G401.6 (cell line): Measurements from ENCODE around the gene FAM186B.

Experiments used
- FAIRE-seq: peaks from 2 replicates; lab custom pipeline; 2012; peaks lifted over from hg19 to GRCh38; lab: Jason Lieb, UNC

FAM186B gene

DNA sequence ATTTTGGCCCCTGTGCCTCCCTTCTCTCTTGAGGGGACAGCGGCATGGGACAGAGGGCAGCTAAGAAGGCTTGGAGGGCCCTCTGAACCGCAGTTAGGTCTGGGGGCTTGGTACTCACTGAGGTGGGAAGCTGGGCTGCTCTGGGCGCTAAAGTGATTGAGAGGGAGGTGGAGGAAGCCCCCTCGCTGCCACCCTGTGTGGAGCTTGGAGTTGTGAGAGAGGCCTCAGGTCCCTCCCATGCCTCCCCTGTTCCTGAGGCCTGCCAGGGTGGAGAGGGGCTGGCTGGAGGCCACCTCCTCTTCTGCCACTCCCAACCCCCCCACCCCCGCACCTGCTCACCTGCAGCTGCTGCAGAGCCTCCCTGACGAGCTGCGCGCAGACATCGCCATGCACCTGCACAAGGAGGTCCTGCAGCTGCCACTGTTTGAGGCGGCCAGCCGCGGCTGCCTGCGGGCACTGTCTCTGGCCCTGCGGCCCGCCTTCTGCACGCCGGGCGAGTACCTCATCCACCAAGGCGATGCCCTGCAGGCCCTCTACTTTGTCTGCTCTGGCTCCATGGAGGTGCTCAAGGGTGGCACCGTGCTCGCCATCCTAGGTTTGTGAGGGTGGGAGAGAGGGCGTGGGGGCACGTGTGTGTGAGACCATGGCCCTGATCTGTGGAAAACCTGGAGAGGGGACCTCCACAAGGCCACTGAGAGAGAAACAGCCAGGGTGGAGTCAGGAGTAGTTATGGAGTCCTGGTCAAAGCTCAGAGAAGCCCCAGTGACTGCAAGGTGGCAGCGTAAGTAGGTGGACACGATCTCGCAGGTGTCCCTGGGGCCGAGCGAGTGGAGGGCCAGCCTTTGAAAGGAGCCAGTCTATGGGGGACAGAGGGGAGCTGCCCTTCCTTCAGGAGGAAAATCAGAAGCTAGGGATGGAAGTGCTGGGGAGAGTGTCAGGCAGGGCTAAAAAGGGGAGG is 55.4 kb downstream of the FAM186B start:
- no peak for FAIRE-seq

DNA sequence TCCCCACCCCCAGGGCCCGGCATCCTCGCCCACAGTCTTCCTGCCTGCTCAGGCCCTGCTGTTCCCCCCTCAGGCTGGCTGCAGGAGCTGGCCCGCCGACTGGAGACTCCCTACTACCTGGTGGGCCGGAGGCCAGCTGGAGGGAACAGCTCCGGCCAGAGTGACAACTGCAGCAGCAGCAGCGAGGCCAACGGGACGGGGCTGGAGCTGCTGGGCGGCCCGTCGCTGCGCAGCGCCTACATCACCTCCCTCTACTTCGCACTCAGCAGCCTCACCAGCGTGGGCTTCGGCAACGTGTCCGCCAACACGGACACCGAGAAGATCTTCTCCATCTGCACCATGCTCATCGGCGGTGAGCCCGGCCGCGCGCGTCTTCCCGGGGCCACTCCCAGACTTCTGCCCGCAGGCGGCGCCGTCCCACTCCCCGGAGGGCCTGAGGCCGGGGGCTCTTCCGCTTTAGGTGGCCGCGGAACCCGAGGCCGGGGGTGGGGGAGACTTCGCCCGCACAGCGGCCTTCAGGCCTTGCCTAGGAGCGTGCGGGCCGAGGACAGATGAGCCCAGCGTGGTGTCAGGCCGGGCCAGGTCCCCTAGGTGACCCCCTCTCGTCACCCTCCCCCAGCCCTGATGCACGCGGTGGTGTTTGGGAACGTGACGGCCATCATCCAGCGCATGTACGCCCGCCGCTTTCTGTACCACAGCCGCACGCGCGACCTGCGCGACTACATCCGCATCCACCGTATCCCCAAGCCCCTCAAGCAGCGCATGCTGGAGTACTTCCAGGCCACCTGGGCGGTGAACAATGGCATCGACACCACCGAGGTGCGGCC is 56.4 kb downstream of the FAM186B start:
- FAIRE-seq = no peak

- no peak for FAIRE-seq
These were observed 57.0 kb downstream of the FAM186B start for GRCh38 chr12:49548481-49548821.

- FAIRE-seq = no peak
These were observed 58.2 kb downstream of the FAM186B start for GRCh38 chr12:49547090-49547690.

GRCh38 chr12:49546481-49546880 is 59.0 kb downstream of the FAM186B start:
- no peak for FAIRE-seq

DNA sequence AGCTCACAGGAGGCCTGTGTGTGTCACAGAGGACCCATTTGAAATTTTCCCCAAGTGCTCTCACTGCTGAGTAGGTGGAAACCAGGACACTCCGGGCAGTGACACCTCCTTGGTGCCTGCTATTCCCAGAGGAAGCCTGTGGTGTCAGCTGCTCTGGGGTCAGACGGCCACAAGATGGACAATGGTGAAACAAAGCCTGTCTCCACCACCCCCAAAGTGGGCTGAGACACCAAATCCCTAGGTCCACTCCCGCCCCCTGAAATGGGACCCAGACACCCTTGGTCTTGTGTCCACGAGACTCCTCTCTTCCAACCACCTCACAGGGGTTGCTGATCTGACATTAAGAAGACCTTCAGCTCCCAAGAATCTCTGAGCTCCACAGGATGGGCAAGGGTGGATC is 59.6 kb downstream of the FAM186B start:
- FAIRE-seq = no peak

- FAIRE-seq = no peak
These were observed 61.3 kb downstream of the FAM186B start for GRCh38 chr12:49543914-49544815.

DNA sequence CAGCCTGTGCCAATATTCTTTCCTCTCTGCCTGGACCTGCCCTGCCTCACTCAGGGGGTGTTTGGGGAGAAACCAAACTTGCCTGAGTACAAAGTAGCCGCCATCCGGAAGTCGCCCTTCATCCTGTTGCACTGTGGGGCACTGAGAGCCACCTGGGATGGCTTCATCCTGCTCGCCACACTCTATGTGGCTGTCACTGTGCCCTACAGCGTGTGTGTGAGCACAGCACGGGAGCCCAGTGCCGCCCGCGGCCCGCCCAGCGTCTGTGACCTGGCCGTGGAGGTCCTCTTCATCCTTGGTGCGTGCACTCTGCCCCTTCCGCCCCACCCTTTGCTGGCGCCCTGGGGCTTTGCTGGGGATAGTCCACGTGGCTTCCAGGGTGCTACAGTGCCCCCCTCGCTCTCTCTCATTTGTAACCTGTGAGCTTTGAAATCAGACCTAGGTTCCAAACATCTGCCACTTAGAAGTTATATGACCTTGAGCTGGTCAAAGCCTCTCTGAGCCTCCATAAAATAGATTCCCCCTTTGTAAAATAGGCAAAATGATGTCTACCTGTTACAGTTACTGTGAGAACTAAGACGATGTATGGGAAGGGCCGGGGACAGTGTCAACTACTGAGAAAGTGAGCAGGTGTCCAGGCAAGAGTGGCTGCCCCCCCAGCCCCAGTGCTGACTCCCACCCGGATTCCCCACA is 62.1 kb downstream of the FAM186B start:
- FAIRE-seq = no peak

DNA sequence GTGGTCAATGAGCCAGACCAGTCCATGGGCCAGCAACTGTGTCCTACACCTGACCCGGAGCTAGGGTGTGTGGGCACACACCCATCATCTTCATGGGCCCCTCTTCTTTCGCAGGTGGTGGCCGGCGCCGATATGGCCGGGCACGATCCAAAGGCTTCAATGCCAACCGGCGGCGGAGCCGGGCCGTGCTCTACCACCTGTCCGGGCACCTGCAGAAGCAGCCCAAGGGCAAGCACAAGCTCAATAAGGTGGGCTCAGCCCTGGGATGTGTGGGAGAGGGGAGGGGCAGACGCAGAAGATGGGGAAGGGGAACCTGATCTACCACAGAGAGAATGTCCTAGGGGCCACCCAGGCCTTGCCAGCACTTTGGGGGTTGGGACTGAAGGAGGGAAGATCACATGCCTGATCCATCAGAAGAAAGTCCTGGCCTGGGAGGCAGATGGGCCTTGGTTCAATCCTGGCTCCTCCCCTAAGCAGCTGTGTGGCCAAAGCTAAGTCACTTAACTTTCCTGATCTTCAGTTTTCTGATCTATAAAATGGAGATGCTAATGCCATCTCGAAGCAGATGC is 62.8 kb downstream of the FAM186B start:
- no peak for FAIRE-seq

DNA sequence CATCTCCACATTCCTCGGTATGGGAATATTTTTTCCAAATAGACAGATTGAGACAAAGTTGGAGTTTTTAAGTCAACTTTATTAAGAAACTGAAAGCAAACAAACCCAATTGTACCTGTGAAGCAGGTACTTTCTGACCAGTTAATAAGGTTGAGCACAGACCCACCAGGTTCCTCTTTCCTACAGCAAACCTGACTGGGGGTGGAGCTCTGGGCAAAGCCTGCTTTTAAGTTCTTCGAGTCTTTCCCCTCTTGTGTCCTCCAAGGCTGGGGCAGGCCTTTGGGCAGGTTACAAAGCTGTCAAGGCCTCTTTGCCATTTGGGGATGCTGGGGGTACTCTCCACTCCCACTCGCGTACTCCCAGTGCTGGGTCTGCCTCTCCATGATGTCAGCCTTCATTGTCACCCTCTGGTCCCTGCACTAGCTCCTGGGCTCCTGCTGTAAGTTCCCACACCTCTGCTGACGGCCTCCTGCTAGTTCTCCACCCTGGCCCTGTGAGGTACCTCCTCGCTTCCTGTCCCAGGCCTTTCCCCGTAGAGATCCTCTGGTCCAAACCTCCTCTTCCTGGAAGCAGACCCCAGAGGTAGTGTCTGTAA is 63.4 kb downstream of the FAM186B start:
- no peak for FAIRE-seq

GRCh38 chr12:49541140-49541861 is 64.1 kb downstream of the FAM186B start:
- FAIRE-seq = no peak

DNA sequence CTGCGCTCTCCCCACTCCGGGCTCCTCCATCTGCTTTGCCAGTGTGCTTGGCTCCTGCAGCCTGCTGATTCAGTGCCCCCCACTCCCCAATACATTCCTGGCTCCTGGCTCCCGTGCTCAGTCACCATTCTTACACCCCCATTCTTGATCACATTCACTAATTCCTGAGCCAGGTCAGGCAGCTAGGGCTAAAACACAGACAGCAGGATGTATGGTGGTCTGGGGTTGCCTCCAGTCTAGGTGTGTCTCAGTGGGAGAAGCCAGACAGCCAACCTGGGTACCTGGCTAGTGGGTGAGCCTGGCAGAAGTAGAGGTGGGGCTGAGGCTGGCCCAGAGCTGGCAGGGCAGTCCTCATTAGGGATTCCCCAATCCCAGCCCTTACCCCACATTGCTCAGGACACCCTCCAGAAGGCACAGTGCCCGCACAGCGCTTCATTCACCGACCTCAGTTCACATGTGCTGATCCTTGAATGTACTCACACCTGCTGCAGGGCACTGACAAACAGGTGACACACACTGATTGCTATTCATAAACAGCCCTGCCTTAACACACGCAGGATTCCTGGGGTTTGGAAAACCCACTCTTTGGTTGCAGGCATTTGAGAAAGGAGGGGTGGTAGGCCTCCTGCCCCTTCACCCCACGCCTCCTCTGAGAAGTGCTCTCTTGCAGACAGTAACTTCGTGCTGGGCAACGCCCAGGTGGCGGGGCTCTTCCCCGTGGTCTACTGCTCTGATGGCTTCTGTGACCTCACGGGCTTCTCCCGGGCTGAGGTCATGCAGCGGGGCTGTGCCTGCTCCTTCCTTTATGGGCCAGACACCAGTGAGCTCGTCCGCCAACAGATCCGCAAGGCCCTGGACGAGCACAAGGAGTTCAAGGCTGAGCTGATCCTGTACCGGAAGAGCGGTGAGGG is 65.0 kb downstream of the FAM186B start:
- no peak for FAIRE-seq

DNA sequence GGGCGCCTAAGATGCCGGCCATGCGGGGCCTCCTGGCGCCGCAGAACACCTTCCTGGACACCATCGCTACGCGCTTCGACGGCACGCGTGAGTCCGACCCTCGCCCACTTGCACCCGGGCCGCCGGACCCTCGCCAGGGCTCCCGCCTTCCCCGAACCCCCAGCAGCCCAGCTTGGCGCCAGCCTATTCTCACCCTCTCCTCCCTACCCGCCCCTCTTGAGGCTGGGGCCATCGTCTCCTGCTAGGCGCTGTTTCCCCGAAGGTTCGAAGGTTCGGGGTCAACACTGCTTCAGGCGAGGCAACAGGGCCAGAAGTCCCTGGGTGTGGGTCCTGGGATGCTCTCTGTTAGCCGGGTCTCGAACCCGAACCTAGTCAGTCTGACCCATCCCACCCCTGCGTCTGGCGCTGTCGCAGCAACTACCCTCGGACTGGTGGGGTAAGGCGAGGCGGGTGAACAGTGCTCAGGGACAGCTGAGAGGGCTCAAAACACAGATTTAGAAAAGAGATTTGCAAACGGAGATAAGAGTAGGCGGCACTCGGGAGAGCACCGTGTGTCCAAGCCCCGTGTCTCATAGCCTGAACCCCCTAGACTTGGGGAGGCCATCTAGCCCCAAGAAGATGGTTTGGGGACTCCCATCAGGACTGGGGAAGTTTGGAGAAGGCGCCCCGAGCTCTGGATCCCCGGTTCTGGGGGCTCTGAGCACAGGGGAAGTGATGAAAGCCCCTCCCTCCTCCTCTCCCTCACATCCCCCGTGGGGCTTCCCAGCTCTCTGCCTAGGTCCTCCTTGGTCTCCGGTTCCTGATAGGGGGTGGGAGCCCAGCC is 65.8 kb downstream of the FAM186B start:
- FAIRE-seq = no peak

DNA sequence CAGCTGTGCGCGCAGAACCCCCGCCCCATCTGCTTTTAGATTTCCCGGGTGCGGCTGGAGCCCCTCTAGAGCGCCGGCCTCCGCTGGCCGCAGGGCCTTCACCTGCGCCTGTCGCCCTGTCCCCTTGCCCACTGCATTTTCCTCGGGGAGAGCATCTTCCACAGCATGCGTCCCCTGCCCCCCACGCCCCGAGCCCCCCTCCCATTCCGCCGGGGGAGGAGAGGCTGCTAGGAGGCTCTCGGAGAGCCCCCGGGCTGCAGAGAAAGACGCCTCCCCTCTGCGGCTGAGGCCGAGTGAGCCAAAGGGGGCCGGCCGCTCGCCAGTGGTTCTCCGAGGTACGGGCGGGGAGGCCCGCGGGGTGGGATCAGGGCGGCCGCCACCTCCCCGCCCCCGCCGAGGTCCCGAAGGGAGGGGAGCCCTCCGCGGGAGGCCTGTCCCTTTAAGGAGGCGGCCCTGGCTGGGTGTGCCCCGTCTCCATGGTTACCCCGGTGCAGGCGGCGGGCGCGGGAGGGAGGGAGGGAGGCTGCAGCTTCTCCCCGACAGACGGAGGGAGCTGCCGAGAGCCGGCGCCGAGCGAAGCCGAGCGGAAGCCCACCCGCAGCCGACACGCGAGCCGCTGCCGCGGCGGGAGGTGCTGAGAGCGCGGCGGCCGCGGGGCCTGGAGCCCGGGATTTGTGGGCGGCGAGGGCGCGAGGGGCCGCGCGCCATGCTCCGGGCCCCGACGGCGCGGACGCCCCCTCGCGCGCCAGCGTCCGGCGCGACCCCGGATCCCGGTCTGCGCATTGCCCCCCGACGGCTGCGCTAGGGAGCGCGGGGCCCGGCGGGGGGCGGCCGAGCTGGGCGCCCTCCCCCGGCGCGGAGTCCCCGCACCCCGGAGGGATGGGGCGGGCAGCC is 66.7 kb downstream of the FAM186B start, which contains the start of gene KCNH3:
Gene KCNH3 (plus strand): TSS at position 521 of the 894 bp plus-strand sequence. CDS start 387 bp downstream, outside the sequence.
- no peak for FAIRE-seq

- no peak for FAIRE-seq
These were observed 67.5 kb downstream of the FAM186B start for GRCh38 chr12:49537752-49538509.
